GM19035 (cell line): Measurements from ENCODE around the gene PTPRK.

Experiments
- ATAC-seq: cut with Tn5 transposase; IDR thresholded peaks from one replicate; pipeline ENCODE4 v1.9.1; 2021; ENCODE audit not compliant: unreplicated experiment

PTPRK gene

DNA sequence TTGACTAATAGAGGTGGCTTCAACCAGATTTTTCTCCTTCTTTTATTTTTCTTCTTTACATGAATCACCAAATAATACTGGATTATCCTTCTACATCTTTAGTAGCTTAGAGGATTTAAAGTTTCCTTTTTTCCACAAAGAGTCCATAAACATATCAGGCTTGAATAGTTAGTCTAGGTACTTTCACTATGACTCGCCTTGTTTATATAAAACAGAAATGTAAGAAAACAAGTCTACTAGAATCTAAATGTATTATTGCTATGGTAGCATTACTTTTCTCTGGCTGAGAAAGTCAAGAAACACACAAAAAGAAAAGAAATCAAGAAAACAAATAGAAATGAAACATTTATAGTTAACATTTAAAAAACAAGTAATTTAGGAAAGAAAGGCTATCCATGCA lies 215.2 kb downstream of the PTPRK start:
- no peak for ATAC-seq

DNA sequence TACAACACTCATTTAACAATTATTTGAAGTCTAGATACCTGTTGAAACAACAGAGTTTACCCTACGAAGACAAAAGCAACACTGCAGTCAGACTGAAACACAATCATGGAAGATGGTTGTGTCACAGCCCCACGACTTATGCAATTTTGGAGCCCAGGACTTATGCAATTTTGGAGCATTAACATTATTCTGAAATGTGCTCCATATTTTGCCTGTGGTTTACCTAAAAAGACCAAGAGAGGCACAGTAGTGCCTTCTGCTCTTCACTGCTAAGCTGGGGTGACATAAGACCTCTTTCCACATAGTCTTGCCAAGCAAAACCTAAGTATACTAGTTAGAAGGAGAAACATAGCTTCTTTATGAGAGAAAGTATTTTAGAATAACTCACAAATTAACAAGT lies 216.5 kb downstream of the PTPRK start:
- no peak for ATAC-seq

DNA sequence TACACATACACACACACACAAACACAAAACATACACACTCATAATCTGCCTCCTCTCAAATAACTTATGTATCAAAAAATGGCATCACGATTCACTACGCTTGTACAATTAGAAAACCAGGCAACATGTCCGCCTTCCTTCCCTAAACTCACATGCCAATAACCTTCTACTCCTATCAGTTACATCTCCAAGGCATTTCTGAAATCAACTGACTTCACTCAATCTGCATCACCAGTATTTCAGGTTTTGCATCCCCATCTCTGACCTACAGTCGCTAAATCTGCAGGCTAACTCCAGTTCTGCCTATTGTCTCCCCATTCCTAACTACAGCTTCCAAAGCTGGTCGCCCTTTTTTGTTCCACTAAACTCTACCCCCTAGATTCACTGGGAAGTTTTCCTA lies 217.5 kb downstream of the PTPRK start:
- no peak for ATAC-seq

DNA sequence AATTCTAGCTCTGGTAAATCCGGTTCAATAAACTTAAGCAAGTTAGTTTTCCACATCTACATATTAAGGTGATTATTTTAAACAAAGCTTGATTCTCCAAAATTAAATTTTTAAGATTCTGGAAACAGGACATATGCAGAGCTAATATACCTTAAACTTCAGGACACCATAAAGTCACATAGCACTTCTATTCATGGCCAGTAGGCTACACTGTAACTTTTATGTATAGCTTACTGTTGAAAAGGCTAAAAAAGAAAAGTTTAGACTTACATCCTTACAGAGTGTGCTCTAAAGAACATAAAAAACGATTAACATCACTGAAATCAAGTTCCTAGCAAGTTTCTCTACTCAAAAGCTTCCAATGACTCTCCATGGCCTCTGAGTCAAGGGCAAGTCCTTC lies 224.7 kb downstream of the PTPRK start:
- ATAC-seq, result no peak

DNA sequence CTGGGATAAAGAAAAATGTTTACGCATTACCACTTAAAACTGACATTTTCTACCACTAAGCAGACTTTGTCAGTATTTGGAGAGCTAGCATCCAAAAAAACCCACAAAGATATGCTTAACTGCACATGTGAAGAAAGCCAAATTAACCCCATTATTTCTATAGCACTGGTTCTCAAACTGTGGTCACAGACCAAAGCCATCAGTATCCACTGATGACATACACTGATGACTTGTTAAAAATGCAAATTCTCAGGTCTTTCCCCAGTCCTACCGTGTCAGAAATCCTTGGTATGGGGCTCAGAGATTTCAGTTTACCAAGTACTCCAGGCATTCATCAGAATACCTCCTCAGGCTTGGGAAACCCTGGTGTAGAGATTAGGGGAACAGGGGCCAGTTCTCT lies 230.2 kb downstream of the PTPRK start:
- no peak for ATAC-seq

DNA sequence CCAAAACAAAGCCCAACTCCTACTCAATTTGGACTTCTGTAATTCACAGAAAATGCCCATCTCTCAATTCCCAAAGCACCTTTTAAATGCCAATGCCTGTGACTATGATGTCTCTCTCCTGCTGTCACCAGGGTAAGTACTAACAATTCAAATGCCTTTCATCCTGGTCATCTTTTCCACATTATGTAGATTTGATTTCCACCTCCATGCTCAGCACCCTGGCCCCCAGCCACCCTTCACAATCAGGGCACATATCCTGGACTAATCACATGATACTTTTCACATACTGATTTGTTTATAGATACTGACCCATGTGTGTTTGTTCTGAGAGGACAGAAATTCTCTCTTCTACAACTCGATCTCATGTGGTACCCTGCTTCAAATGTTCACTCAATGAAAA lies 236.3 kb downstream of the PTPRK start:
- ATAC-seq, result no peak

DNA sequence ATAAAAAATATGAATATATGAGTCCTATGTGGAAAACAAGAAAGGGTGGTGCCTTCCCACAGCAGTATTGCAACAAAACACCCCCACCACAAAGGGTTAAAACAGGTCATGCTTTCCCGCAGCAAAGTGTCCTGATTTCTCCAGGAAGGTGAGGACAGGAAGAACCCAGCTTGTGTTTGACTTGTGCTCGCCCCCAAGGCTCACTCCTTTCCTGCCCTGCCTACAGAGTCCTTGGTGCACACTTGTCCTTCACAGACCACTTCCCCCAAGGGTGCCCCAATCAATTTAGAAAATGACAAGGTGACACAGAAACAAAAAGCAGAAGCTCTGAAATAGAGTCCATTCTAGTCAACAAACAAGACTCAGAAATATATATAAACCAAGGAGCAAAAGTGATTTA lies 237.4 kb downstream of the PTPRK start:
- no peak for ATAC-seq

DNA sequence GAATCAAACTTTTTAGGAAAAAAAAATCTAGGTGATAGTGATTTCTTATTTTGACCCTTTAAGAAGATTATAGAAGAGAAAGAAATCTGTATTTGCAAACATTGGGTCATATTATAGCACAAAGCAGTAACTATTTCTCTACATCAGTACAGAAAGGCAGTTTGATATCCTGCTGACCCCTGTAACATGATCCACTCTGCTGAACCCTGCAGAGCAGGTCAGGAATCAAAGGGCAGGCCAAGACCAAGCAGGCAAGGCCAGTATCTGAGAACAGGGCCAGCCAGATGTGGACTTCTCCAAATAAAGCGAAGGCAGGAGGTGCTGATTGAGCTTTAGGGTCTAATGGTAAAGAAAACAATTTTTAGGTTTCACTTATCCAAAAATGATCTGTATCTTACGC lies 239.4 kb downstream of the PTPRK start:
- ATAC-seq, result no peak

DNA sequence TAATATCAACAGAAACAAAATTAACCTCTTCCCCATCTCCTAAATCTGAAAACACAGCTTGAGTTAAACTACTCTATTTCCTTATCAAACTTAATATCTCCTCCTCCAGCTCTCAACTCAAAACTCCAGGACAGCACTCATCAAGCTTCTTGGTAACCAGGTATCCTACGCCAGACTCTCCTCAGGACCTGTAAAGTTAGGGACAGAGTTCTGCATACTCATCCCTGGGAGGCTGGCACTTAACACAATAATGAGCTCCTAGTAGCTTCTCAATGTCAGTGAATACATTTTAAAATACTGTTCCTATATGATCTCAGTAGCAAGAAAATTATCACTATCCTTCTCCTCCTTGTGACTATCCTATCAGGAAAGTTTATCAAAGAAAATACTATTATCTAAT lies 240.3 kb downstream of the PTPRK start:
- no peak for ATAC-seq

DNA sequence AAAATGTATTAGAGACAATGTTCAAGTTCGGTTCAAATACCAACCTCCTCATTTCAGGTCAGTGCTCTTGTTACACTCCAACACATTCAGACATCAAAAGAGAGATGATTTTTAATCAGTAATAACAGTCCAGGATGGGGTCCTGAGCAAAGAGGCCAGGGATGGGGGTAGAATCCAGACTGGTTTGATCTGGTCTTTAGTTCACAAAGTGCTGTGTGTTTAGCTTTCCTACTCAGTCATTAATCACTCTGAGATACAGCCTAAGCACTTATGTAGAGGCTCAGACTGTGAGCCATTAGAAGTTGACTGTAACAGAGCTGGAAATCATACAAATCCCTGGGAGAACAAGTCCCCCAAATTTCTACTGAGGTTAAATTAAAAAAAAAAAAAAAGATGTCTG lies 241.6 kb downstream of the PTPRK start:
- no peak for ATAC-seq

DNA sequence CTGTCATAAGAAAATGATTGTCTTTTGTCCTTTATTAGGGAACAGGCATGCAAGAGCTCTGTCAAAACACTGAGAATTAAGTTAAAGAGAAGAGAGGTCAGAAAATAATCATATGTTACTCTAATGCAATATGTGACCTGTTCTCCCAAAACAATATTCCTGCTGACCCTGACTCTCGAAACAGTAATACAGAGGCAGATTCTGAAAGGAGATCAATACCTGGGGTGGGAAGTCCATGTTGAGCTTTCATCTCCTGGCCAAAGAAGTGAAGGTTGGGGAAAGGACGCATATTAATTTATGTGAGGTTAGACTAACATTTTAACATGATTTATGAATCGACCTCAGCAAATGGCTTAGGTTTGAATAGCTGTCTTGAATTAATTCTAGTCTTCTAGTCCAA lies 243.0 kb downstream of the PTPRK start:
- no peak for ATAC-seq

DNA sequence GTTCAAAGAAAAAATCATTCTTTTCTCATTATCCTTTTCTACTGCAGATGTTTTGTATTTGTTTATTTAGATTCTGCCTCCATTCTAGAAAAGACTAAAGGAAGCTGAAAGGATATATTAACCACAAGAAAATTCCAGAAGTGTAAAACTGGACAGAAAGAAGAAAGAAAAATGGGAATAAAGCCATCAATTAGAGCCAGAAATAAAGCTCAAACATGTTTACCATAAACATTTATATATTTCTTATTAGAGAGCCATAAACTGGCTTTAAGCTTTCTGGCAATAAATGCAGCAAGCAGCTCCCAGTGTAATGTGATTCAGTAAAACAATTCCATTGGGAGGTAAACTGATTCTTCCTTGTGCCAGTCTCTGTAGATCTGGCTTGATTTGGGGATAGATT lies 244.1 kb downstream of the PTPRK start:
- ATAC-seq, result no peak

DNA sequence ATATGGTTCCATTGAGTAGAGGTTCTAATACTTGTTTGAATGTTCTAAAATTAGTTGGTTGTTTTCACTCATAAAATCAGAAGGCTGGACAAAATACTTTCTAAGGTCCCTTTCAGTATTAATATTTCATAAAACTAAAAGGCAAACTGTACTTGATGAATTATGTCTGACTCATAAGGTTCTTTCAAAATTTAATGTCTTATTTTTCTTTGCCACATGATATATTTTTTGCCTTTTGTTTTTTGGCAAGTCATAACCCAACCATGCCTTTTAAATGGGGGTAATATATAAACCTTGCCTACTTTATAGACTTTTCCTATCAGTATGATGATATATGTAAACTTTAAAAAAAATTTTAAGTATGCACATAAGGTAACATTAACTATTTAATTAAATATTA lies 244.7 kb downstream of the PTPRK start:
- ATAC-seq, result no peak

DNA sequence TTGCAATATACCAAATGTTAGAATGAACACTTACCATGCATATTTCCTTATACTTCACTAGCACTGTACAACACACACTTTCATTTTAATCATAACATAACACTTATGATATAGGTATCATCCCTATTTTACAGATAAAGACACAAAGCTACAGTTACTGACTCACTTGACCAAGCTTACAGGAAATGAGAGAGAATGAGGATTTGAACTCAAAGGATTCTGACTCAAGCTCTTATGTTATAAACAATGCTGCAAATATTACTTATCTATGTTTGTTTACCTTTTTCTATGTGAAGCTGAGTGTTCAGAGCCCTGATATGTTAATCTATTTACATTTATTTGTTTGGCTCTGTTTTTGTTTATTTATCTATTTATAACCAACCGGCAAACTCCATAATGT lies 245.4 kb downstream of the PTPRK start:
- no peak for ATAC-seq

DNA sequence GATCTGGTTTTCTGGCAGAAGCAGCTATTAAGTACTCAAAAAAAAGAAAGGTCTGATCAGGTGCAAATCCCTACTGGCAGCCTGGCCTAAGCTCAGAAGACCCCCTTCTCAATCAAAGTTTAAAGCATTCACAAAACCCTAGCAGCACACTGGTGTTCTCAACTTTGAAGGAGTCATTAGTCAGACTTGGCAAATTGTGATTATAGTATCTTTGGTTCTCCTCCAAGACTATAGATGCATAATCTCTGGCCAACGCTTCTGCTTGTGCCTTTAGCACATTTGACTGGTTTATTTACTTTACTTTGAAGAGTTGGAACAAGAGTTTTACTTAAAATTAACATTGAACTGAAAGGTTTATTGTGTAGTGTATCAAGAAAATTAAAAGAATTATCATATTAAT lies 248.9 kb downstream of the PTPRK start:
- no peak for ATAC-seq

DNA sequence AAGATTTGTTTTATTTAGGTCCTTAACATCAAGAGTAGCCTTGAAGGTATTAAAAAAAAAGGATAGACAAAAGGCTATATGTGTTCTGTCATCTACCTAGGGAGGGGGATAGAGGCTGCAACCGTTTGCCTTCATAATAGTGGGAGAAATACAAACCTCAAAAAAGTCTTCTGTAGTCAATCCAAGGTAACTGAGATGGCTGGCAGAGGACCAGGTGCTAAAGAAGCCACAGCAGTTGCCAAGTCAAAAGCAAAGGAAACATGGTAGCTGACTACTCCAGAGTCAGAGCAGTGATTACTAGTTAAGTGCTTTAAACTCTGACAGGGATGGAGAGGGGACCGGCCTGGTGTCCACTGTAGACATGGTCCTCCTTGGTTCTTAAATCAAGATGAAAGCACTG lies 249.4 kb downstream of the PTPRK start:
- no peak for ATAC-seq

DNA sequence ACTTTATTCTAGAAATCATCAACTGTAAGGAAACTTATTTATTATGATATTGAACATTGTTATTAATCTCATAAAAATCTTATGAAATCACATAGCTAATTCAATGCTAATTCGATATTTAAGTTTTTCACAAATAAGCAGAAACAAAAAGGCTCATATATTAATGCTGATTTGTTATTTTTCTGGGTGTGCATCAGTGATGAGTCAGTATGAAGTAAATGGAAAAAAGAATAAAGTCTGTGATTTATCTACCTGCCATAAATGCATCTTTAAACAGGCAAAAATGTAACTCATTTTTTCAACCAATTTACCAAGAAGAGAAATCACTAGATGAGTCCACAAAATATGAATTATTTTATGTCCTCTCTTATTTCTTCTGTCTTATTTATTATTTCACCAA lies 253.5 kb downstream of the PTPRK start:
- no peak for ATAC-seq

DNA sequence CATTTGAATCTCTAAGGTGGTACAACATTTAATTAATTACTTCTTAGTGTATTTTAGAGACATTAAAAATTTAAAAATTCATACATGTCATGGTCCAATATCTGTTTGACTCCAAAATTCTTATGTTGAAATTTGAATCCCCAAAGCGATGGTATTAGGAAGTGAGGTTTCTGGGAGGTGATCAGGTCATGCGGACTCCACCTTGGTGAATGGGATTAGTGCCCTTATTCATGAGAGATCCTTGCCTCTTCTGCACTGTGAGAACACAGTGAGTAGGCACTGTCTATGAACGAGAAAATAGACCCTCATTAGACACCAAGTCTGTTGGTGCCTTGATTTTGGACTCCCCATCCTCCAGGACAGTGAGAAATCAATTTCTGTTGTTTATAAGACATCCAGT lies 254.7 kb downstream of the PTPRK start:
- no peak for ATAC-seq

DNA sequence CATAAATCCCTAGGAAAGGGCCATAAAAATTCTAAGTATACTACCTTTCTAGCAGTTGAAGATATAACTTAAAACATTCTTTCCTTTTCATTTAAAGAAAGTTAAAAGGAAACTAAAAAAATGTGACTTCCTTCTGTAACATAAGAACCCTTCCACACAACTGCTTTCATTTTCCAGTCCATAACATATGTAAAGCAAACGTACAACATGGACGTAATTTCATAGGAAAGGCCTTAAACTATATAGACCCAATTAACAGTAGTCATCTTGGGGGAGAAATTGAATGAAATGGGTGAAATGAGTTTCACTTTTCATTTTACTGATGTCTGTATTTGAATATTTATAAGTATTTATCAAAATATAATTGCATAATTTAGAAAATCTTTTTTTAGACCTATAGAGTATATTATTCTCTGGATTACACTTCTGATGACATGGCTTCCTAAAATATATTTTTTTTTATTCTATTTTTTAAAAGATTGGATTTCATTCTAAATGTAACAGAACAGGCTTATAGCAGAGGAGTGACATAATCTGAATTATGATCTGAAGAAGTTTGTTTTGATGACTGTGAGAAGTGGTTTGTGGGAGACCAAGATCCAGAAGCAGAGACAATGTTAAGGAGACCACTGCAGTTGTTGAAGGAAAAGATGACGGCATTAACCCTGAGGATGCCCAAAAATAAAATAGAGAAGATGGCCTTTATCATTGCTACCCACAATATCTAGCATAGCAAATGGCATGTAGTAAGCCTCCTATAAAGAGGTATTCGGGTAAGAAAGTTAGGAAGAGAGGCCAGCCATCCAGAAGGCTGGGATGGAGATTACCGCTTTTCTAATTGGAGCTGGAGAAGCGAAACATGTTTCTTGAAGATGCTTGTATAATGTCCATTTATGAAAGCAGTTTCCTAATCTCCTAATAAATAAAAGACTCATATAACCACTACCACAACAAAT lies 260.4 kb downstream of the PTPRK start:
- ATAC-seq, result peak; percentile 48

DNA sequence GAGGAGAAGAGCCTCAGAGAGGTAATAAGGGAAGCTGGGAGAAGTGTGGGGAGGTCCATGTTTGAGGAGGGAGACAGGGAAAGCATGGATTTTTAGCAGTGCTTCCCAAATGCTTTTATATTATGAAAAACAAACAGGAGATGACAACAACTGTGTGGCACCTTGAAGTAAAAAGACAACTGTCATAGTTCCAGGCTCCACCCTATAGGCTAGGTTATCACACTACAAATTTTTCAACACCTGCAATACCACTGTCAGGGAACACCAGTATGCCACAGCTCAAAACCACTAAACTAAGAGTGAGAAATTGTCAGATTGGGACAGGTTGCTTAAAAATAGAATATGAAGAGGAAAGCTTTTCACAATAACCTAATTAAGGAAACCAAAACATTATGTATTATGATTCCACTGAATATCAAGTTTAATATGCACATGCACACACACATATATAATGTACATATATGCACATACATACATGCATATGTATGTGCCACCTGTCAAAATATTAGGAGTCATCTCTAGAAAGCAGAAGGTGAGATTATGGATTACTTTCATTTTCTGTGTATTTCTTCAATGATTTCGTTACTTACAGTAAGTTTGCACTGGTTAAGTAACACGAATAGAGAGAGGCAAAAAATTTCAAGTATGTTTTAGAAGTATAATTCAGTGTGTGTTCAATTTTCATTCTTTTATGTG lies 261.2 kb downstream of the PTPRK start:
- peak; percentile 86 for ATAC-seq

DNA sequence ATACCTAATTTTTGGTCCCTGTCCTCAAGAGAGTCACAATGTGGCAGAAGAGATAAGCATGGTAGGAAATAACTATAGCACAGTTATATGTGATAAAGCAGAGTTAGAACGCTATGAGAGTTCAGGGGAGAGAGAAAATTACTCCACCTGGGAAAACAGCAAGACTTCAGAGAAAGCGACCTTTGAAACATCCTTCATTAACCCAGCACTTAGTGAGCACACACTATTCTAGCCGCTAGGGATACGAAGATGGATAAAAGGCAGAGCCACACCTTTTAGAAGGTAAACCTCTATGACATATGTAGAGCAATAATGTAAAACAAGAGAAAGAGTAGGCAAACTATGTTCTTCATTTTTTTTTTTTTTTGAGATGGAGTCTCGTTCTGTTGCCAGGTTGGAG lies 264.3 kb downstream of the PTPRK start:
- no peak for ATAC-seq

DNA sequence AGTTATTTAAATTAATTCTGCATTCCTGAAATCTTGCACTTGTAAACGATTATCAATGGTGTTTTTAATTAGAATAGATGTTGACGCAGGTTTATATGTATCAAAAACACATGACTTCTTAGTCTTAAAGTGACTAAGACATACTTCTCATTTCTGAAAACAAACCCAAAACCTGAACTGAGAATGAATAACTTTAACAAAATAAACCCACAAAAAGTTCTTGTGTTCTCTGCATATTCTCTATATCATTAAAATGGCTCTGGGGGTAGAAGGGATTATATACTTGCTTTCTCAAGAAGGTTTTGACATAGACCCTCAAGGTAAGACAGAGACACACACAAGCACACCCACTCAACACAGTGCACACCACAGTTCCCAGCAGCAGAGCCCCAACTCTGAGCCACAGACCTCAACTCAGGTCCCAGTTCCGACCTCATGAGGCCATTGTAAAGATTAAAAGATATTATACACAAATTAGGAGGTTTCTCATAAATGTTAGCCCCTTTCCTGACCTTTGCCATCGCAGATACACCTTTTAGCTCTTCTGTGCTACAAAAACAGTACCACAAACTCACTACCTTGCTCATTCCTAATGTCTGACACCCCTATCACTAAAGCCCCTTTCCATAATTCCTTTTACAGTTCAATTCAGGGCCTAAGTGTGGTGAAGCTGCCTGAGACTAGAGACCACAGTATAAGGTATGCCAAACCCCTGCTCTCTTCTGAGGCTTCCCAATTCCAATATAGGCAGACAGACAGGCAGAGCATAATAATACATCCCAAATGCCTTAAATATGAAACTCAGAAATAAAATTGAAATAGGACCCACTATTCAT lies 267.8 kb downstream of the PTPRK start:
- ATAC-seq, result no peak
